Upper lobe of left lung (tissue), 6 donors: Measurements from ENCODE around the gene MIA3. TPM values are rescaled to one million over a fixed set of nuclear protein-coding genes. Genes with fewer than 3 reads are reported as not detected.

Experiments
- ATAC-seq, 2 donors: fragments of 200-7000 bp; cut with Tn5 transposase; one replicate each; pipeline ENCODE4 v1.9.1; 2022; ENCODE audit warnings: mild to moderate bottlenecking in 2 of 2, moderate library complexity in 2 of 2; ENCODE audit not compliant: low FRiP score in 2 of 2
- DNase-seq, 2 donors: peaks; one replicate each; pipeline ENCODE4 v3.0.0-alpha.2; 2019 to 2020
- H3K27ac ChIP-seq, 4 donors: fragments of 200-600 bp; sonication (generic); one replicate each; pipeline ENCODE4 v1.5.1; 2016 to 2019
- H3K27me3 ChIP-seq, 4 donors: fragments of 200-600 bp; sonication (generic); one replicate each; pipeline ENCODE4 v1.5.1; 2017 to 2019
- H3K36me3 ChIP-seq, 4 donors: fragments of 200-600 bp; sonication (generic); one replicate each; pipeline ENCODE4 v1.5.1; 2016 to 2019
- H3K4me1 ChIP-seq, 4 donors: fragments of 200-600 bp; sonication (generic); one replicate each; pipeline ENCODE4 v1.5.1; 2018 to 2019
- H3K4me3 ChIP-seq, 4 donors: fragments of 200-600 bp; sonication (generic); one replicate each; pipeline ENCODE4 v1.5.1; 2017 to 2019; ENCODE audit warnings: mild to moderate bottlenecking in 2 of 4, moderate library complexity in 1 of 4
- H3K9me3 ChIP-seq, 4 donors: fragments of 200-600 bp; sonication (generic); one replicate each; pipeline ENCODE4 v1.5.1; 2018 to 2019
- EP300 ChIP-seq, 4 donors: sonication (generic); formaldehyde crosslinking; IDR thresholded peaks; one replicate each; pipeline ENCODE4 v1.5.1; 2017; ENCODE audit warnings: antibody characterized with exemption in 4 of 4, control low read depth in 2 of 4
- POLR2A ChIP-seq, 4 donors: fragments of 450-650 bp; IDR thresholded peaks; one replicate each; pipeline ENCODE4 v1.5.1; 2016 to 2017; ENCODE audit warnings: antibody characterized with exemption in 4 of 4, mild to moderate bottlenecking in 2 of 4
- POLR2AphosphoS5 ChIP-seq, 2 donors: sonication (generic); formaldehyde crosslinking; IDR thresholded peaks; one replicate each; pipeline ENCODE4 v1.5.1; 2017; ENCODE audit warnings: antibody characterized with exemption in 2 of 2
- WGBS, 2 donors: methylation state at CpG; one replicate each; pipeline ENCODE4 v1.1.5; 2017 to 2018; 5-methylcytosine and 5-hydroxymethylcytosine counted together
- total RNA-seq, 6 donors: library from RNA; depleted of rRNA in 4 of 6; stranded (reverse); fragments of >200 nt in 4 of 6; gene quantifications; one replicate each; pipeline versions ENCODE4 v1.1.0 to v1.2.1, GENCODE V29; 2016 to 2021
- TF ChIP-seq, protein P1 (sequence below), 6 experiments: fragments of 450-650 bp in 4 of 6; fragments of 200-600 bp in 2 of 6; sonication (generic) in 2 of 6; IDR thresholded peaks; one replicate each; pipeline ENCODE4 v1.5.1; 2016 to 2019; ENCODE audit warnings: antibody characterized with exemption in 6 of 6
- donor health status: DM: no; HTN: no; CAD: no; lungs with moderate emphysema.
- donor health status: DM: no; HTN: yes; CAD: no; lungs with severe emphysema.

MIA3 gene
- total RNA-seq, 6 donors from 2014 or later = 29.6 to 76.0 (median 58.2) TPM

DNA sequence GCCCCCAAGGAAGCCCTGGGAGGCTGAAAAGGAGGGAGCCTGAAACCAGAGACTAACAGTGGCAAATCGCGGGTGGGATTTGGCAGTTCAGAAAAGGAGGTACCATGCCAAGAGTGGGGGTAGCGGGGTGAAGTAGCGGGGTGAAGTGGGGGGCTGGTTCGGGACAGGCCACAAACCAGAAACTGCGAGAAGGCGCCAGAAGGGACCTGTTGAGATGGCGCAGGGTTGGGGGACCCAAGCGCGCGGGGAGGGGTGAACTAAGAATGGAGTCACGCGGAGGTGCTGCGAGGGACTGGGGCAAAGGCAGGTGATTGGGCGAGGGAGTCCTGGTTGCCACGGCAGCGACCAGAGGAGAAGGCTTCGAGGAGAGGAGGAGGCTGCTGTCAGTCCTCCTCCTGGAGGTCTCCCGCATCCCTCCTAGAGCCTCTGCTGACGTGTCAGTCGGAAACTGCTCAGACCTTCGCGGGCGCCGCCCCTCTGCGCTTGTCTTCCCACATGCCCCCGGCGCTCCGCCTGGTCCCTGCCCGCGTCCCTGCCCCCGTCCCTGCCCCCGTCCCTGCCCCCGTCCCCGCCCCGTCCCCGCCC lies 438 bp upstream of the MIA3 start:
- 1 to 2% methylated on average over 22 to 26 of the region's 37 CpGs for WGBS, 2 donors
- Histone ChIP-seq H3K4me1 (peaks cover 10 to 29% (median 15%) of the 10 kb centered on the region in 4 donors), H3K4me3 (peak overlapping the region; percentile 55 to 98 (median 96))

GRCh38 chr1:222618880-222619596 lies 1.1 kb downstream of the MIA3 start:
- Histone ChIP-seq H3K9me3 (no peaks in the 10 kb centered on the region), H3K36me3 (peaks cover 0 to 24% (median 3%) of the 10 kb centered on the region in 4 donors), H3K4me1 (peaks cover 10 to 29% (median 15%) of the 10 kb centered on the region in 4 donors), H3K27ac (peak overlapping the region in 2 of 4 donors; percentile 82 to 88), H3K4me3 (peak overlapping the region; percentile 84 to 98 (median 96)), H3K27me3 (no peaks in the 10 kb centered on the region)
- ATAC-seq = peak in 1 of 2 donors; percentile 18
- DNase-seq = peak; percentile 22 to 36
- 24 to 25% methylated on average over 14 to 20 of the region's 20 CpGs for WGBS, 2 donors
- TF ChIP-seq POLR2A (IDR thresholded peaks at IDR 0.05) = no peak
- no peak for TF ChIP-seq EP300 (IDR thresholded peaks at IDR 0.05)
- TF ChIP-seq POLR2AphosphoS5 (IDR thresholded peaks at IDR 0.05) = no peak
- TF ChIP-seq, protein P1, sequence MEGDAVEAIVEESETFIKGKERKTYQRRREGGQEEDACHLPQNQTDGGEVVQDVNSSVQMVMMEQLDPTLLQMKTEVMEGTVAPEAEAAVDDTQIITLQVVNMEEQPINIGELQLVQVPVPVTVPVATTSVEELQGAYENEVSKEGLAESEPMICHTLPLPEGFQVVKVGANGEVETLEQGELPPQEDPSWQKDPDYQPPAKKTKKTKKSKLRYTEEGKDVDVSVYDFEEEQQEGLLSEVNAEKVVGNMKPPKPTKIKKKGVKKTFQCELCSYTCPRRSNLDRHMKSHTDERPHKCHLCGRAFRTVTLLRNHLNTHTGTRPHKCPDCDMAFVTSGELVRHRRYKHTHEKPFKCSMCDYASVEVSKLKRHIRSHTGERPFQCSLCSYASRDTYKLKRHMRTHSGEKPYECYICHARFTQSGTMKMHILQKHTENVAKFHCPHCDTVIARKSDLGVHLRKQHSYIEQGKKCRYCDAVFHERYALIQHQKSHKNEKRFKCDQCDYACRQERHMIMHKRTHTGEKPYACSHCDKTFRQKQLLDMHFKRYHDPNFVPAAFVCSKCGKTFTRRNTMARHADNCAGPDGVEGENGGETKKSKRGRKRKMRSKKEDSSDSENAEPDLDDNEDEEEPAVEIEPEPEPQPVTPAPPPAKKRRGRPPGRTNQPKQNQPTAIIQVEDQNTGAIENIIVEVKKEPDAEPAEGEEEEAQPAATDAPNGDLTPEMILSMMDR (IDR thresholded peaks at IDR 0.05) = no peak

More for the DNA sequence above, 438 bp upstream of the MIA3 start:
- peak; percentile 95 to 97 for ATAC-seq
- H3K27ac ChIP-seq = peak overlapping the region; percentile 64 to 83 (median 70)
- H3K27me3 ChIP-seq = no peaks in the 10 kb centered on the region
- peaks cover 0 to 11% (median under 1%) of the 10 kb centered on the region in 4 donors for H3K36me3 ChIP-seq
- no peaks in the 10 kb centered on the region for H3K9me3 ChIP-seq
- DNase-seq = peak; percentile 95 to 97
- TF ChIP-seq, protein P1 (IDR thresholded peaks at IDR 0.05) = no peak
- TF ChIP-seq EP300 (IDR thresholded peaks at IDR 0.05) = no peak
- peak in 1 of 4 donors; percentile 32 for TF ChIP-seq POLR2A (IDR thresholded peaks at IDR 0.05)
- peak; percentile 28 to 50 for TF ChIP-seq POLR2AphosphoS5 (IDR thresholded peaks at IDR 0.05)

DNA sequence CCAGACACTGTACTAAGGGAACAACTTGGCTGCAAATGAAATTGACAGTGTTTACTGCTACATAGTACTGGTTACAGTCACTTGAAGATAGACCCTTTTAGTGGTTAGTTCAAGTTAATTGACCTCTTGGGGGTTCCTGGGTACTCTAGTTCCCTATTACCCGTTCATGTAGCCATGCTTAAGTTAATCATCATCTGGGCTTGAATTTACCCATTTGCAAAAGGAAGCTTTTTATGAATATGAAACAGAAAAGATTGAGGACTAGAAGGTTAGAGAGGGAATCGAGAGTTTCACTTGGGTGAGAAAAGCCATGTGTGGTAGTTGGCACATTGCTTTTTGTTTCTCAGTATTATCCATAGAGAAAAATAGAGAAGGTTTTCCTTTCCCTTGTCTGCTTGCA lies 2.7 kb downstream of the MIA3 start:
- WGBS, 2 donors = 85 to 87% methylated on average over 2 of the region's 2 CpGs

GRCh38 chr1:222622765-222623164 lies 4.9 kb downstream of the MIA3 start:
- Histone ChIP-seq H3K27me3 (no peaks in the 10 kb centered on the region), H3K36me3 (peaks cover 6 to 58% (median 20%) of the 10 kb centered on the region in 4 donors), H3K27ac (no peak overlapping the region), H3K4me1 (peaks cover 5 to 23% (median 12%) of the 10 kb centered on the region in 4 donors), H3K4me3 (no peak overlapping the region), H3K9me3 (no peaks in the 10 kb centered on the region)
- TF ChIP-seq POLR2AphosphoS5 (IDR thresholded peaks at IDR 0.05) = no peak
- ATAC-seq (no peak), DNase-seq (no peak)
- 69 to 85% methylated on average over 5 of the region's 5 CpGs for WGBS, 2 donors

More for the DNA sequence above, 2.7 kb downstream of the MIA3 start:
- Histone ChIP-seq H3K36me3 (peaks cover 5 to 37% (median 10%) of the 10 kb centered on the region in 4 donors), H3K4me1 (peaks cover 10 to 29% (median 15%) of the 10 kb centered on the region in 4 donors), H3K27ac (no peak overlapping the region), H3K27me3 (no peaks in the 10 kb centered on the region), H3K9me3 (no peaks in the 10 kb centered on the region), H3K4me3 (no peak overlapping the region)
- no peak for DNase-seq
- TF ChIP-seq EP300 (IDR thresholded peaks at IDR 0.05) = no peak
- no peak for TF ChIP-seq POLR2A (IDR thresholded peaks at IDR 0.05)
- TF ChIP-seq, protein P1 (IDR thresholded peaks at IDR 0.05) = no peak
- TF ChIP-seq POLR2AphosphoS5 (IDR thresholded peaks at IDR 0.05) = no peak
- no peak for ATAC-seq

GRCh38 chr1:222623458-222623857 lies 5.6 kb downstream of the MIA3 start:
- no peak for DNase-seq
- Histone ChIP-seq H3K4me3 (no peak overlapping the region), H3K27me3 (no peaks in the 10 kb centered on the region), H3K9me3 (no peaks in the 10 kb centered on the region), H3K36me3 (peaks cover 6 to 65% (median 27%) of the 10 kb centered on the region in 4 donors), H3K27ac (no peak overlapping the region), H3K4me1 (peaks cover 5 to 21% (median 12%) of the 10 kb centered on the region in 4 donors)
- no peak for ATAC-seq
- TF ChIP-seq POLR2AphosphoS5 (IDR thresholded peaks at IDR 0.05) (no peak), POLR2A (IDR thresholded peaks at IDR 0.05) (no peak), EP300 (IDR thresholded peaks at IDR 0.05) (no peak)
- TF ChIP-seq, protein P1 (IDR thresholded peaks at IDR 0.05) = no peak
